WTC11 (cell line): ENCODE results near the gene SON. TPM values are rescaled to one million over a fixed set of nuclear protein-coding genes. Genes with fewer than 3 reads are reported as not detected.

ENCODE experiments used
- ATAC-seq: fragments of 200-7000 bp; cut with Tn5 transposase; 2 replicates; pipeline ENCODE4 v1.10.0; 2021; ENCODE audit warnings: mild to moderate bottlenecking, moderate library complexity
- CTCF ChIA-PET: fragments of 300-600 bp; sonication (Branson Sonifier 250); formaldehyde crosslinking; loops from one replicate; lab custom pipeline; 2021; ENCODE audit warnings: antibody characterized with exemption; lab: Charles Lee
- POLR2A ChIA-PET: fragments of 350-600 bp; sonication (Branson Sonifier 250); formaldehyde crosslinking; loops from one replicate; lab custom pipeline; 2021; ENCODE audit warnings: antibody characterized with exemption; lab: Charles Lee
- DNase-seq: peaks from one replicate; pipeline ENCODE4 v3.0.0; 2021; ENCODE audit warnings: low spot score
- H3K27ac Mint-ChIP-seq: 2 replicates; pipeline ENCODE4 v1.8.0; 2021; ENCODE audit warnings: mixed read lengths
- H3K27me3 Mint-ChIP-seq: 2 replicates; pipeline ENCODE4 v1.8.0; 2021; ENCODE audit warnings: low read depth, mild to moderate bottlenecking, moderate library complexity, mixed read lengths
- H3K36me3 Mint-ChIP-seq: 2 replicates; pipeline ENCODE4 v1.8.0; 2021; ENCODE audit warnings: mixed read lengths
- H3K4me1 Mint-ChIP-seq: 2 replicates; pipeline ENCODE4 v1.8.0; 2022; ENCODE audit warnings: mixed read lengths
- H3K4me3 Mint-ChIP-seq: 2 replicates; pipeline ENCODE4 v1.8.0; 2021; ENCODE audit warnings: mild to moderate bottlenecking, moderate library complexity, mixed read lengths
- H3K9me3 Mint-ChIP-seq: 2 replicates; pipeline ENCODE4 v1.8.0; 2021; ENCODE audit warnings: mixed read lengths
- ATF2 ChIP-seq: sonication (generic); formaldehyde crosslinking; IDR thresholded peaks from 2 replicates; pipeline ENCODE4 v1.8.1; 2022; ENCODE audit warnings: low read depth, missing genetic modification reagents, borderline replicate concordance
- E2F4 ChIP-seq: sonication (generic); formaldehyde crosslinking; IDR thresholded peaks from 2 replicates; pipeline ENCODE4 v1.8.1; 2022; ENCODE audit warnings: low read depth, mild to moderate bottlenecking, moderate library complexity, missing genetic modification reagents, borderline replicate concordance
- ESRRA ChIP-seq: sonication (generic); formaldehyde crosslinking; IDR thresholded peaks from 2 replicates; pipeline ENCODE4 v1.8.1; 2022; ENCODE audit warnings: mild to moderate bottlenecking, missing genetic modification reagents, borderline replicate concordance
- FOXJ3 ChIP-seq: sonication (generic); formaldehyde crosslinking; IDR thresholded peaks from 2 replicates; pipeline ENCODE4 v1.9.0; 2021; ENCODE audit warnings: missing genetic modification reagents, mild to moderate bottlenecking, borderline replicate concordance
- FOXK1 ChIP-seq: sonication (generic); formaldehyde crosslinking; IDR thresholded peaks from 2 replicates; pipeline ENCODE4 v1.8.0; 2022; ENCODE audit warnings: mild to moderate bottlenecking, moderate library complexity, missing genetic modification reagents
- FOXP1 ChIP-seq: sonication (generic); formaldehyde crosslinking; IDR thresholded peaks from 2 replicates; pipeline ENCODE4 v1.8.0; 2022; ENCODE audit warnings: missing genetic modification reagents, mild to moderate bottlenecking, moderate library complexity, borderline replicate concordance
- GTF2I ChIP-seq: fragments of 250-450 bp; sonication (Bioruptor Pico); conservative IDR thresholded peaks from 2 replicates; pipeline ENCODE4 v1.4.0; 2021; ENCODE audit warnings: mild to moderate bottlenecking
- MLX ChIP-seq: sonication (generic); formaldehyde crosslinking; IDR thresholded peaks from 2 replicates; pipeline ENCODE4 v1.8.1; 2023; ENCODE audit warnings: mild to moderate bottlenecking, missing genetic modification reagents, moderate library complexity
- MXD4 ChIP-seq: fragments of 250-450 bp; sonication (Bioruptor Pico); IDR thresholded peaks from 2 replicates; pipeline ENCODE4 v1.8.0; 2021; ENCODE audit warnings: mild to moderate bottlenecking, moderate library complexity, borderline replicate concordance
- NFE2L1 ChIP-seq: sonication (generic); formaldehyde crosslinking; IDR thresholded peaks from 2 replicates; pipeline ENCODE4 v1.8.1; 2023; ENCODE audit warnings: missing genetic modification reagents
- NFYB ChIP-seq: sonication (generic); formaldehyde crosslinking; conservative IDR thresholded peaks from 2 replicates; pipeline ENCODE4 v1.8.0; 2022; ENCODE audit warnings: low read depth, missing genetic modification reagents
- PRRX2 ChIP-seq: fragments of 250-450 bp; sonication (Bioruptor Pico); IDR thresholded peaks from 2 replicates; pipeline ENCODE4 v1.8.0; 2021; ENCODE audit warnings: mild to moderate bottlenecking
- SMAD3 ChIP-seq: sonication (generic); formaldehyde crosslinking; IDR thresholded peaks from 2 replicates; pipeline ENCODE4 v1.8.0; 2022; ENCODE audit warnings: missing genetic modification reagents, mild to moderate bottlenecking, borderline replicate concordance
- TP53 ChIP-seq: sonication (generic); formaldehyde crosslinking; IDR thresholded peaks from 2 replicates; pipeline ENCODE4 v1.8.1; 2023; ENCODE audit warnings: mild to moderate bottlenecking, missing genetic modification reagents
- ZBTB43 ChIP-seq: sonication (generic); formaldehyde crosslinking; IDR thresholded peaks from 2 replicates; pipeline ENCODE4 v1.8.1; 2023; ENCODE audit warnings: mild to moderate bottlenecking, missing genetic modification reagents
- ZNF317 ChIP-seq: sonication (generic); formaldehyde crosslinking; IDR thresholded peaks from 2 replicates; pipeline ENCODE4 v1.8.1; 2023; ENCODE audit warnings: low read depth, mild to moderate bottlenecking, moderate library complexity, missing genetic modification reagents, borderline replicate concordance
- ZNF416 ChIP-seq: fragments of 250-450 bp; sonication (Bioruptor Pico); IDR thresholded peaks from 2 replicates; pipeline ENCODE4 v1.9.0; 2021; ENCODE audit warnings: mild to moderate bottlenecking, inconsistent platforms
- ZNF512 ChIP-seq: sonication (generic); formaldehyde crosslinking; IDR thresholded peaks from 2 replicates; pipeline ENCODE4 v1.8.1; 2022; ENCODE audit warnings: missing genetic modification reagents, borderline replicate concordance
- ZSCAN18 ChIP-seq: fragments of 250-450 bp; sonication (Bioruptor Pico); IDR thresholded peaks from 2 replicates; pipeline ENCODE4 v2.1.2; 2022; ENCODE audit warnings: mild to moderate bottlenecking, moderate library complexity
- total RNA-seq: library from RNA; stranded (reverse); gene quantifications from 3 replicates; pipeline ENCODE4 v1.2.3, GENCODE V29; 2021

The SON gene
- total RNA-seq, 1 experiment from 2014 or later: 309 TPM

GRCh38 chr21:33578214-33578613 is 35.4 kb downstream of the SON start:
- ATAC-seq: no peak
- Mint-ChIP-seq H3K36me3 (peaks cover 38% of the 10 kb centered on the region), H3K9me3 (no peaks in the 10 kb centered on the region), H3K27me3 (no peaks in the 10 kb centered on the region), H3K4me3 (no peak overlapping the region), H3K27ac (no peak overlapping the region), H3K4me1 (no peaks in the 10 kb centered on the region)
- no peak for DNase-seq
- TF ChIP-seq FOXP1 (CRISPR knock-in tag) (no peak), NFE2L1 (CRISPR knock-in tag) (no peak), GTF2I (no peak), E2F4 (CRISPR knock-in tag) (no peak)
- ChIA-PET POLR2A (interaction anchor here (0.8 kb wide), 1 partner anchor 11 kb away, joined by 3 read pairs; no protein-coding TSS in a partner anchor), CTCF (interaction anchor here (0.7 to 4.5 kb wide), 2 partner anchors 27 to 238 kb away, joined by 3 to 23 read pairs; no protein-coding TSS in a partner anchor)

- Mint-ChIP-seq H3K27ac (peak overlapping the region; percentile 88), H3K4me1 (no peaks in the 10 kb centered on the region), H3K9me3 (no peaks in the 10 kb centered on the region), H3K36me3 (peaks cover 31% of the 10 kb centered on the region), H3K27me3 (no peaks in the 10 kb centered on the region), H3K4me3 (no peak overlapping the region)
- ChIA-PET CTCF (interaction anchor here (0.7 to 4.5 kb wide), 2 partner anchors 27 to 237 kb away, joined by 3 to 23 read pairs; no protein-coding TSS in a partner anchor), POLR2A (no interaction called here)
- ATAC-seq (no peak), DNase-seq (no peak)
- TF ChIP-seq FOXP1 (CRISPR knock-in tag) (no peak), ZNF512 (CRISPR knock-in tag) (no peak), ESRRA (CRISPR knock-in tag) (no peak), NFE2L1 (CRISPR knock-in tag) (0 out of 2 replicates have a peak, but pooled peaks have one; percentile 38)
Measured at GRCh38 chr21:33578959-33579542, 36.2 kb downstream of the SON start.

- H3K9me3 Mint-ChIP-seq: no peaks in the 10 kb centered on the region
Measured at GRCh38 chr21:33584455-33584854, 41.6 kb downstream of the SON start.

More at GRCh38 chr21:33584455-33584854, 41.6 kb downstream of the SON start:
- Mint-ChIP-seq H3K36me3 (peaks cover 19% of the 10 kb centered on the region), H3K27me3 (no peaks in the 10 kb centered on the region), H3K4me1 (peaks cover 20% of the 10 kb centered on the region), H3K27ac (no peak overlapping the region), H3K4me3 (no peak overlapping the region)
- TF ChIP-seq MLX (CRISPR knock-in tag) (no peak), NFYB (no peak), TP53 (CRISPR knock-in tag) (no peak), SMAD3 (CRISPR knock-in tag) (no peak), MXD4 (CRISPR knock-in tag) (no peak), PRRX2 (CRISPR knock-in tag) (no peak), FOXJ3 (CRISPR knock-in tag) (no peak), ZSCAN18 (CRISPR knock-in tag) (no peak), ATF2 (CRISPR knock-in tag) (no peak), FOXK1 (CRISPR knock-in tag) (no peak), FOXP1 (CRISPR knock-in tag) (no peak), ZBTB43 (CRISPR knock-in tag) (no peak), ZNF317 (CRISPR knock-in tag) (no peak), ZNF416 (no peak)
- ATAC-seq (no peak), DNase-seq (no peak)
- ChIA-PET CTCF (interaction anchor here (0.8 kb wide), 1 partner anchor 311 kb away, joined by 3 read pairs; no protein-coding TSS in a partner anchor), POLR2A (no interaction called here)
